ENCODE measurements around the gene MED14. TPM values are rescaled to one million over a fixed set of nuclear protein-coding genes. Genes with fewer than 3 reads are reported as not detected.

The MED14 gene
- total RNA-seq, 1 experiment from 2014 or later, result 39.9 TPM

DNA sequence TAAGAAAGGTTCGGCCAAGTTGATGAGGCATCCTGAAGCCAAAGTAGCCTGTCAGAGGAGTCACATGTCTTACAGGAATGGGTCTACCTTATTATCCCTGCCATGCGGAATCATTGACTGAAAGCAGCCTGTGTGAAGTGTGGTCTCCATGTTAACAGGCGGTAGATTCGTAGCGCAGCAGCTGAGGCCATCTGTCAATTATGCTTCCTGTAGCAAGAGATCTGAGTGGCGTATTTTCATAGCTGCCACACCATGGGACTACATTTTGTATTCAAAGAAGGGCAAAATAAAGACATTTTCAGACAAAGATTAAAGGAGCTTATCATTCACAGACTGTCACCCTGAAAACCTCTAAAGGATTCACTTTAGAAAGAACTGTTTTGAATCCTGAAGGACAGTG is 11.2 kb upstream of the MED14 start:
- no peaks in the 10 kb centered on the region for H3K4me1 ChIP-seq (replicated peaks; ENCODE audit: insufficient read depth)
- ChIA-PET POLR2A (ENCODE audit: unreplicated experiment) (no interaction called here), CTCF (no interaction called here)
- H3K36me3 ChIP-seq (ENCODE audit: low read depth), result no peaks in the 10 kb centered on the region
- H3K4me3 ChIP-seq, result no peak overlapping the region
- BruUV-seq (replicated peaks), result no TSS peak
- H3K9me3 ChIP-seq (ENCODE audit: insufficient read depth, low read depth), result no peaks in the 10 kb centered on the region
- no peak for TF ChIP-seq EZH2 (IDR thresholded peaks at IDR 0.05; ENCODE audit: low read depth)
- TF ChIP-seq, protein P1, sequence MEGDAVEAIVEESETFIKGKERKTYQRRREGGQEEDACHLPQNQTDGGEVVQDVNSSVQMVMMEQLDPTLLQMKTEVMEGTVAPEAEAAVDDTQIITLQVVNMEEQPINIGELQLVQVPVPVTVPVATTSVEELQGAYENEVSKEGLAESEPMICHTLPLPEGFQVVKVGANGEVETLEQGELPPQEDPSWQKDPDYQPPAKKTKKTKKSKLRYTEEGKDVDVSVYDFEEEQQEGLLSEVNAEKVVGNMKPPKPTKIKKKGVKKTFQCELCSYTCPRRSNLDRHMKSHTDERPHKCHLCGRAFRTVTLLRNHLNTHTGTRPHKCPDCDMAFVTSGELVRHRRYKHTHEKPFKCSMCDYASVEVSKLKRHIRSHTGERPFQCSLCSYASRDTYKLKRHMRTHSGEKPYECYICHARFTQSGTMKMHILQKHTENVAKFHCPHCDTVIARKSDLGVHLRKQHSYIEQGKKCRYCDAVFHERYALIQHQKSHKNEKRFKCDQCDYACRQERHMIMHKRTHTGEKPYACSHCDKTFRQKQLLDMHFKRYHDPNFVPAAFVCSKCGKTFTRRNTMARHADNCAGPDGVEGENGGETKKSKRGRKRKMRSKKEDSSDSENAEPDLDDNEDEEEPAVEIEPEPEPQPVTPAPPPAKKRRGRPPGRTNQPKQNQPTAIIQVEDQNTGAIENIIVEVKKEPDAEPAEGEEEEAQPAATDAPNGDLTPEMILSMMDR (conservative IDR thresholded peaks at IDR 0.05), result no peak
- H3K79me2 ChIP-seq (ENCODE audit: low read depth), result no peaks in the 10 kb centered on the region
- no peak overlapping the region for H2AFZ ChIP-seq
- H3K4me2 ChIP-seq, result no peak overlapping the region
- no peaks in the 10 kb centered on the region for H3F3A ChIP-seq (ENCODE audit: insufficient read depth, low read depth)
- H3K9me2 ChIP-seq (ENCODE audit: insufficient read depth), result no peaks in the 10 kb centered on the region
- DNase-seq, result no peak
- intact Hi-C loops (cut with micrococcal nuclease; ENCODE audit: unreplicated experiment), result no loop called here
- no peaks in the 10 kb centered on the region for H3K27me3 ChIP-seq (ENCODE audit: insufficient read depth, low read depth)
- no peak overlapping the region for H3K27ac ChIP-seq
- no peaks in the 10 kb centered on the region for H4K20me1 ChIP-seq (ENCODE audit: insufficient read depth)

DNA sequence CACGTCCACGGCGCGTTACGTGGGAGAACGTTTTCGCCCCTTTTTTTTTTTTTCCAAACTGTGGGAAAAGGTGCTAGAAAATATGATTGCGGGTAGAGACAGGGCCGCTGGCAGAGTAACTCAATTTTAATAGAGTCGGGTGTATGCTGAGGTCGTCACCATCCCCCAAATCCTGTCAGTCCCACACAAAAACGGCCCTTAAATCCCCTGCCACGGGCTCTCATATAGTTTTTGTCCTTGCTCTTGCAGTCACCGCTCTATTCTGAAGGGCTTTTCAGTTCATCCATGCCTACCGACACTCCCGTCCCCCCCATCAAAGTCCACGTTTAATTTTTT is 796 bp upstream of the MED14 start:
- BruUV-seq (replicated peaks), result TSS peak; percentile 97
- H3K36me3 ChIP-seq (ENCODE audit: low read depth), result no peaks in the 10 kb centered on the region
- CTCF ChIA-PET, result no interaction called here
- H3K9me2 ChIP-seq (ENCODE audit: insufficient read depth), result no peaks in the 10 kb centered on the region
- TF ChIP-seq, protein P1 (conservative IDR thresholded peaks at IDR 0.05), result peak; percentile 9; the same call in 1 of the 2 replicates
- no peak for TF ChIP-seq EZH2 (IDR thresholded peaks at IDR 0.05; ENCODE audit: low read depth)
- H2AFZ ChIP-seq, result peak overlapping the region; percentile 68; the same call in 1 of the 2 replicates
- no peaks in the 10 kb centered on the region for H3K9me3 ChIP-seq (ENCODE audit: insufficient read depth, low read depth)
- no peak for DNase-seq
- H3K4me1 ChIP-seq (replicated peaks; ENCODE audit: insufficient read depth), result no peaks in the 10 kb centered on the region; the same call in 1 of the 2 replicates
- POLR2A ChIA-PET (ENCODE audit: unreplicated experiment), result no interaction called here
- H3K27me3 ChIP-seq (ENCODE audit: insufficient read depth, low read depth), result no peaks in the 10 kb centered on the region
- H4K20me1 ChIP-seq (ENCODE audit: insufficient read depth), result no peaks in the 10 kb centered on the region
- peak overlapping the region; percentile 74 for H3K27ac ChIP-seq
- intact Hi-C loops (cut with micrococcal nuclease; ENCODE audit: unreplicated experiment), result loop anchor here (5.0 kb wide), 1 partner anchor 56 kb away; no protein-coding TSS in a partner anchor
- no peaks in the 10 kb centered on the region for H3F3A ChIP-seq (ENCODE audit: insufficient read depth, low read depth)
- peak overlapping the region; percentile 58; the same call in 1 of the 2 replicates for H3K4me3 ChIP-seq
- peak overlapping the region; percentile 54 for H3K4me2 ChIP-seq
- peaks cover 23% of the 10 kb centered on the region for H3K79me2 ChIP-seq (ENCODE audit: low read depth)

DNA sequence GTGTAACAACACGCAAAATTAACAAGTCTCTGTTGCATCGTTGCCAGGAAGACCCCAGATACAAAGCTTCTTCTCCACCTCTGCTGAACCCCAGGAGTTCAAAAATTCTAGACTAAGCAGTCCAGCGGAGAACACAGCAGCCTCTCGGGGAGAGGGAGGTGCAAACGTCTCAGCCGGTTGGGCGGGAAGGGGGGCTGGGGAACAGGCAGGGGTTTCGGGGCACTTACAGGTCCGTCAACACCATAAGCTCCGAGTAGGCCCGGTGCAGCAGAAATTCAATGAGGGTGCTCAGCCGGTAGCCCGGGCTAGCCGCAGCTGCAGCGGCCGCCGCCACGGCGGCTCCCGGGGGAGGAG is 394 bp downstream of the MED14 start:
- intact Hi-C loops (cut with micrococcal nuclease; ENCODE audit: unreplicated experiment), result loop anchor here (2.0 to 5.0 kb wide), 2 partner anchors 57 to 174 kb away; no protein-coding TSS in a partner anchor
- Histone ChIP-seq H3K27me3 (ENCODE audit: insufficient read depth, low read depth) (no peaks in the 10 kb centered on the region), H3K9me3 (ENCODE audit: insufficient read depth, low read depth) (no peaks in the 10 kb centered on the region), H3F3A (ENCODE audit: insufficient read depth, low read depth) (no peaks in the 10 kb centered on the region), H4K20me1 (ENCODE audit: insufficient read depth) (no peaks in the 10 kb centered on the region), H3K36me3 (ENCODE audit: low read depth) (no peaks in the 10 kb centered on the region), H3K4me2 (peak overlapping the region; percentile 73), H3K79me2 (ENCODE audit: low read depth) (peaks cover 23% of the 10 kb centered on the region), H3K9me2 (ENCODE audit: insufficient read depth) (no peaks in the 10 kb centered on the region), H3K4me1 (replicated peaks; ENCODE audit: insufficient read depth) (no peaks in the 10 kb centered on the region; the same call in 1 of the 2 replicates), H3K4me3 (peak overlapping the region; percentile 58), H3K27ac (no peak overlapping the region), H2AFZ (no peak overlapping the region)
- no TSS peak for BruUV-seq (replicated peaks)
- TF ChIP-seq EZH2 (IDR thresholded peaks at IDR 0.05; ENCODE audit: low read depth), result no peak
- TF ChIP-seq, protein P1 (conservative IDR thresholded peaks at IDR 0.05), result no peak
- ChIA-PET POLR2A (ENCODE audit: unreplicated experiment) (interaction anchor here (0.6 kb wide), 1 partner anchor 472 kb away, joined by 5 read pairs; no protein-coding TSS in a partner anchor), CTCF (no interaction called here)
- no peak for DNase-seq
